Measurements from ENCODE around the gene LHCGR. TPM values are rescaled to one million over a fixed set of nuclear protein-coding genes. Genes with fewer than 3 reads are reported as not detected.

The LHCGR gene
- total RNA-seq, 2 experiments from 2014 or later = not detected

DNA sequence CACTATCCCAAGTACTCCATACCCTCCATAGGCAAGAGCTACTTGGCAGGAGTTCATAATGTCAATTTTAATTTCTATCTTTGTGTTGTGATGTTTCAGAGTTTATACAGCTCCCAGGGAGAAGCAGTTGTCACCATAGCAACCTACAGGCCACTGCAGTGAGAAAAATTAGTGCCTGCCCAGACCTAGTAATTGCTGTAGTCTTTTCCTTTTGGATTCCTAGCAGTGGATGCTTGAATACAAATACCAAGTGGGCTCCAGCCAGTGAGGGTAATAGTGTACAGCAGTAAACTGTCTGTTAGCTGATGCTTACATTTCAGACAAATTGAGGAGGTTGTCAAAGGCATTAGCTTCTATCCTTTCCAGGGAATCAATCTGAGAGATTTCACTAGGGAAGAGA lies 26.7 kb downstream of the LHCGR start:
- intact Hi-C loops (cut with micrococcal nuclease; ENCODE audit: unreplicated experiment) = loop anchor here (5.0 kb wide), 1 partner anchor 127 kb away; no protein-coding TSS in a partner anchor
- H4K20me1 ChIP-seq (ENCODE audit: insufficient read depth, low read length) = no peaks in the 10 kb centered on the region
- no peak overlapping the region for H3K4me3 ChIP-seq (ENCODE audit: low read depth, low read length, poor library complexity, severe bottlenecking)
- no peak overlapping the region for H3K27ac ChIP-seq (ENCODE audit: low read depth, low read length, poor library complexity, severe bottlenecking)
- no peak for TF ChIP-seq CTCF (conservative IDR thresholded peaks at IDR 0.05; ENCODE audit: low read length)
- no peak for TF ChIP-seq EZH2phosphoT487 (IDR thresholded peaks at IDR 0.05; ENCODE audit: borderline replicate concordance, low read depth, low read length)
- H3K79me2 ChIP-seq (ENCODE audit: insufficient read depth, low read depth, low read length) = no peaks in the 10 kb centered on the region
- H3K9me3 ChIP-seq (ENCODE audit: low read length) = no peaks in the 10 kb centered on the region
- no peaks in the 10 kb centered on the region for H3K4me1 ChIP-seq (ENCODE audit: insufficient read depth, low read length, poor library complexity, severe bottlenecking)
- H3K9me2 ChIP-seq (ENCODE audit: insufficient read depth, low read length) = no peaks in the 10 kb centered on the region
- no peak for DNase-seq (ENCODE audit: low spot score)
- no TSS peak for BruUV-seq (replicated peaks)
- ChIA-PET CTCF (ENCODE audit: unreplicated experiment) (no interaction called here), POLR2A (interaction anchor here (0.7 kb wide), 1 partner anchor 124 kb away, joined by 3 read pairs; no protein-coding TSS in a partner anchor)
- no peak overlapping the region for H2AFZ ChIP-seq (ENCODE audit: low read length)
- H3K36me3 ChIP-seq (ENCODE audit: insufficient read depth, low read length) = no peaks in the 10 kb centered on the region
- no peak overlapping the region for H3K4me2 ChIP-seq (ENCODE audit: low read length)

GRCh38 chr2:48728295-48728694 lies 27.2 kb downstream of the LHCGR start:
- POLR2A ChIA-PET = interaction anchor here (0.5 to 1.4 kb wide), 5 partner anchors 12 to 312 kb away, joined by 3 to 5 read pairs (median 4); no protein-coding TSS in a partner anchor

More at GRCh38 chr2:48728295-48728694, 27.2 kb downstream of the LHCGR start:
- Histone ChIP-seq H3K79me2 (ENCODE audit: insufficient read depth, low read depth, low read length) (no peaks in the 10 kb centered on the region), H3K4me3 (ENCODE audit: low read depth, low read length, poor library complexity, severe bottlenecking) (no peak overlapping the region), H3K9me2 (ENCODE audit: insufficient read depth, low read length) (no peaks in the 10 kb centered on the region), H3K4me2 (ENCODE audit: low read length) (no peak overlapping the region), H3K4me1 (ENCODE audit: insufficient read depth, low read length, poor library complexity, severe bottlenecking) (no peaks in the 10 kb centered on the region), H3K9me3 (ENCODE audit: low read length) (no peaks in the 10 kb centered on the region), H4K20me1 (ENCODE audit: insufficient read depth, low read length) (no peaks in the 10 kb centered on the region), H2AFZ (ENCODE audit: low read length) (no peak overlapping the region), H3K27ac (ENCODE audit: low read depth, low read length, poor library complexity, severe bottlenecking) (no peak overlapping the region), H3K36me3 (ENCODE audit: insufficient read depth, low read length) (no peaks in the 10 kb centered on the region)
- DNase-seq (ENCODE audit: low spot score) = no peak
- no TSS peak for BruUV-seq (replicated peaks)
- no peak for TF ChIP-seq CTCF (conservative IDR thresholded peaks at IDR 0.05; ENCODE audit: low read length)
- no peak for TF ChIP-seq EZH2phosphoT487 (IDR thresholded peaks at IDR 0.05; ENCODE audit: borderline replicate concordance, low read depth, low read length)
- CTCF ChIA-PET (ENCODE audit: unreplicated experiment) = no interaction called here
- intact Hi-C loops (cut with micrococcal nuclease; ENCODE audit: unreplicated experiment) = loop anchor here (5.0 kb wide), 1 partner anchor 126 kb away; no protein-coding TSS in a partner anchor
